Measurements from ENCODE around the gene SCRN1. TPM values are rescaled to one million over a fixed set of nuclear protein-coding genes. Genes with fewer than 3 reads are reported as not detected.

SCRN1 gene
- total RNA-seq, 2 donors from 2014 or later, result 5.7 to 6.1 TPM

DNA sequence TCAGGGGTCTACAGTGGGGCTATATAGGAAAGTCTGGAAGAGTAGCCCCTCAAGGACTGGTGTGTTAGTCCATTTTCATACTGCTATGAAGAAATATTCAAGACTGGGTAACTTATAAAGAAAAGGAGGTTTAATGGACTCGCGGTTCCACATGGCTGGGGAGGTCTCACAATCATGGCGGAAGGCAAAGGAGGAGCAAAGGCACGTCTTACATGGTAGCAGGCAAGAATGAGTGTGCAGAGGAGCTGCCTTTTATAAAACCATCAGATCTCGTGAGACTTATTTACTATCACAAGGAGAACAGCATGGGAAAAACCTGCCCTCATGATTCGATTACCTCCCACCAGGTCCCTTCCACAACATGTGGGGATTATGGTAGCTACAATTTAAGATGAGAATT, 33.9 kb upstream of the SCRN1 start:
- ATAC-seq (no peak), DNase-seq (no peak)
- no peaks in the 10 kb centered on the region for H3K9me3 ChIP-seq (ENCODE audit: control insufficient read depth, low read length, poor library complexity, severe bottlenecking)
- H3K4me3 Mint-ChIP-seq, result no peak overlapping the region
- H3K36me3 Mint-ChIP-seq (ENCODE audit: low read depth), result no peaks in the 10 kb centered on the region
- H3K27ac Mint-ChIP-seq, result no peak overlapping the region
- peaks cover 27% of the 10 kb centered on the region for H3K4me1 Mint-ChIP-seq
- H3K27me3 Mint-ChIP-seq, result no peaks in the 10 kb centered on the region

DNA sequence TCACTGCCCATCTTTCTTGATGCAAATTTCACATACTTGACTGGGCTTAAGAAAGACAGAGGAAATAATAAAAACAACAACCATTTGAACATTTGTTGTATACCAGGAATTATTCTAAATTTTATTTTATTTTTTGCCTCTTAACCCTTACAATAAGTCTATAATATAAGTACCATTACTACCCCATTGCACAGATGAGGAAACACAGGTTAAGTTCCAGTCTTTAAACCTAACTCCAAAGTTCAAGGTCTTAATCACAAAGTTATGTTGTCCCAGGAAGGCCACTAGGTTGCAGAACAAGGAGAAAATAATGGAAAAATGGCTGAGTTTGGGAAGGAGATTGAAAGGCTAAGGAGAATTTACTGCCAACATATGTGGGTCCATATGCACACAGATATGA, 33.4 kb upstream of the SCRN1 start:
- H3K4me1 Mint-ChIP-seq, result peaks cover 27% of the 10 kb centered on the region

DNA sequence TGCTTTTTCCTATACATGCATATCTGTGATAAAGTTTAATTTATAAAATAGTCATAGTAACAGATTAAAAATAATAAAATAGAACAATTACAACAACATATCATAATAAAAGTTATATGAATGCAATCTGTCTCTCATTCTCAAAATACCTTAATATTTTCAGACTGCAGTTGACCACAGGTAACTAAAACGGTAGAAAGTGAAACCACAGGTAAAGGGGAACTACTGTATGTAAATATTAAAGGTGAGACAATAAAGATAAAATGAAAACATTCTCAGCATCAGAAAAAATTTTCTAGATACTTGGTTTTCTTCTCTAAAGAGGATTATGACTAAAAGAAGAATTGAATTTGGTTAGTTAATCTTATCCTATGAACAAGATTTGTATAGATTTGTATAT, 30.9 kb upstream of the SCRN1 start:
- H3K9me3 ChIP-seq (ENCODE audit: control insufficient read depth, low read length, poor library complexity, severe bottlenecking), result no peaks in the 10 kb centered on the region
- H3K36me3 Mint-ChIP-seq (ENCODE audit: low read depth), result peaks cover 2% of the 10 kb centered on the region
- ATAC-seq (no peak), DNase-seq (no peak)
- H3K27me3 Mint-ChIP-seq, result no peaks in the 10 kb centered on the region
- peaks cover 11% of the 10 kb centered on the region for H3K4me1 Mint-ChIP-seq
- H3K4me3 Mint-ChIP-seq, result no peak overlapping the region
- no peak overlapping the region for H3K27ac Mint-ChIP-seq

More for the DNA sequence above, 33.4 kb upstream of the SCRN1 start:
- DNase-seq (no peak), ATAC-seq (no peak)
- Mint-ChIP-seq H3K4me3 (no peak overlapping the region), H3K27me3 (no peaks in the 10 kb centered on the region), H3K36me3 (ENCODE audit: low read depth) (peaks cover 2% of the 10 kb centered on the region), H3K27ac (no peak overlapping the region)
- no peaks in the 10 kb centered on the region for H3K9me3 ChIP-seq (ENCODE audit: control insufficient read depth, low read length, poor library complexity, severe bottlenecking)

- H3K27me3 Mint-ChIP-seq, result no peaks in the 10 kb centered on the region
- DNase-seq, result no peak
- H3K9me3 ChIP-seq (ENCODE audit: control insufficient read depth, low read length, poor library complexity, severe bottlenecking), result no peaks in the 10 kb centered on the region
- H3K4me1 Mint-ChIP-seq, result peaks cover 5% of the 10 kb centered on the region
- peaks cover 2% of the 10 kb centered on the region for H3K36me3 Mint-ChIP-seq (ENCODE audit: low read depth)
- no peak for ATAC-seq
- no peak overlapping the region for H3K27ac Mint-ChIP-seq
- no peak overlapping the region for H3K4me3 Mint-ChIP-seq
These were observed 30.4 kb upstream of the SCRN1 start for GRCh38 chr7:30019960-30020359.

DNA sequence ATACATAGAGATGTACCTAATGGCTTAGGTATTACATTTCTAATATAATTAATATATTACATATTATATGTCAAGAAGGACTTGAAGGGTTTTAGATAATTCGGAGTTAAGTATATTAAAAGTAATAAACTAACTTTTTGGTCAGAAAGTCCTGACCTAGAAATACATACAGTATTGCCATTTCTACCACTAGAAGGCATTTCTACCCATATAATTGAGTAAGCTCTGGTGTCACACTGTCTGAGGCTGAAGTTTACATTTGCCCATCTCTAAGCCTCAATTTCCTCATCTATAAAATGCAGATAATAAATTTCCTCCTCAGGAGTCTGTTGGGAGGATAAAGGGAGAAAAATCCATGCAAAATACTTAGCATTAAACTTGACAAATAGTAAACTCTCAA, 29.8 kb upstream of the SCRN1 start:
- Mint-ChIP-seq H3K27me3 (no peaks in the 10 kb centered on the region), H3K4me3 (no peak overlapping the region), H3K4me1 (peaks cover 5% of the 10 kb centered on the region), H3K27ac (no peak overlapping the region), H3K36me3 (ENCODE audit: low read depth) (peaks cover 5% of the 10 kb centered on the region)
- ATAC-seq (no peak), DNase-seq (no peak)
- H3K9me3 ChIP-seq (ENCODE audit: control insufficient read depth, low read length, poor library complexity, severe bottlenecking), result no peaks in the 10 kb centered on the region

- Mint-ChIP-seq H3K4me1 (peaks cover 4% of the 10 kb centered on the region), H3K4me3 (no peak overlapping the region), H3K36me3 (ENCODE audit: low read depth) (peaks cover 5% of the 10 kb centered on the region), H3K27ac (no peak overlapping the region), H3K27me3 (no peaks in the 10 kb centered on the region)
- ATAC-seq, result no peak
- no peak for DNase-seq
- H3K9me3 ChIP-seq (ENCODE audit: control insufficient read depth, low read length, poor library complexity, severe bottlenecking), result no peaks in the 10 kb centered on the region
These were observed 28.9 kb upstream of the SCRN1 start for GRCh38 chr7:30018451-30018850.

GRCh38 chr7:30012757-30013156, 23.2 kb upstream of the SCRN1 start:
- no peak for ATAC-seq
- H3K4me3 Mint-ChIP-seq, result no peak overlapping the region
- no peak for DNase-seq
- H3K27me3 Mint-ChIP-seq, result no peaks in the 10 kb centered on the region
- H3K4me1 Mint-ChIP-seq, result no peaks in the 10 kb centered on the region
- H3K9me3 ChIP-seq (ENCODE audit: control insufficient read depth, low read length, poor library complexity, severe bottlenecking), result no peaks in the 10 kb centered on the region
- H3K36me3 Mint-ChIP-seq (ENCODE audit: low read depth), result peaks cover 2% of the 10 kb centered on the region
- H3K27ac Mint-ChIP-seq, result no peak overlapping the region

DNA sequence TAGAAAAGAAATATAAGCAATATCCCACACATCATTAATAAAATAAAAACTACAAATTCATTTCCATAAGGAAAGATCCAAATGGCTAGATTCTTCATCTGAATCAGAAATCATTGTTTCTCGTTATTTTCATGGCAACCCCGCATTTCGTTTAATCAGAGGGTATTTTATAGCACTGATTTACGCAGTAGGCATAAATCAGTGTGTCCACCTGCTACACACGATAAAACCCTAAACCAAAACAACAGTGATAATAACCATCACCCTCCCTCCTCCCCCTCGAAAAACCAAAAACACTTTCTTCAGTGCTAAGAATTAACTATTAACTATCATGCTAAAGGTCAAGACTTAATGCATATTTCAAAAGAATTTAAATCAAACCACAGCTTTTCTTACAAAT, 20.4 kb upstream of the SCRN1 start:
- no peaks in the 10 kb centered on the region for H3K27me3 Mint-ChIP-seq
- H3K9me3 ChIP-seq (ENCODE audit: control insufficient read depth, low read length, poor library complexity, severe bottlenecking), result no peaks in the 10 kb centered on the region
- ATAC-seq (no peak), DNase-seq (no peak)
- no peak overlapping the region for H3K27ac Mint-ChIP-seq
- no peaks in the 10 kb centered on the region for H3K4me1 Mint-ChIP-seq
- H3K36me3 Mint-ChIP-seq (ENCODE audit: low read depth), result peaks cover 2% of the 10 kb centered on the region
- no peak overlapping the region for H3K4me3 Mint-ChIP-seq

DNA sequence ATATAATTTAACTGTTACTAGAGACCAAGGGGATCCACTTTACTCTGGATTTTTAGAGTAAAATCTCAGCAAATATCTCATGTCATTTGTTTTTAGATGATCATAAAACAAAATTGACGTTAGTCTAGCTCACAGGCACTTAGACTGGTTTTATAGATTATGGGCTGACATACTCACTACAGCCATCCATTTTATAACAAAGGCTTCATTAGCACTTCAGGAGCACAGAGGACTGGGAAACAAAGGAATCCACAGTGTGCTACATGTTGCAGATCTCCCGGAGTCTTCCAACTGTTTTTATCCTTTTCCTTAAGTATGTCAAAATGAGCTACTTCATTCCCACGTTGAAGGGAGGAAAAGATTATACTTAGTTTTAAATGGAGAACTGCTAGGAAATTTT, 15.9 kb upstream of the SCRN1 start:
- ATAC-seq (no peak), DNase-seq (no peak)
- H3K36me3 Mint-ChIP-seq (ENCODE audit: low read depth), result peaks cover under 1% of the 10 kb centered on the region
- no peaks in the 10 kb centered on the region for H3K9me3 ChIP-seq (ENCODE audit: control insufficient read depth, low read length, poor library complexity, severe bottlenecking)
- peaks cover 11% of the 10 kb centered on the region for H3K27me3 Mint-ChIP-seq
- no peak overlapping the region for H3K4me3 Mint-ChIP-seq
- H3K27ac Mint-ChIP-seq, result no peak overlapping the region
- no peaks in the 10 kb centered on the region for H3K4me1 Mint-ChIP-seq

DNA sequence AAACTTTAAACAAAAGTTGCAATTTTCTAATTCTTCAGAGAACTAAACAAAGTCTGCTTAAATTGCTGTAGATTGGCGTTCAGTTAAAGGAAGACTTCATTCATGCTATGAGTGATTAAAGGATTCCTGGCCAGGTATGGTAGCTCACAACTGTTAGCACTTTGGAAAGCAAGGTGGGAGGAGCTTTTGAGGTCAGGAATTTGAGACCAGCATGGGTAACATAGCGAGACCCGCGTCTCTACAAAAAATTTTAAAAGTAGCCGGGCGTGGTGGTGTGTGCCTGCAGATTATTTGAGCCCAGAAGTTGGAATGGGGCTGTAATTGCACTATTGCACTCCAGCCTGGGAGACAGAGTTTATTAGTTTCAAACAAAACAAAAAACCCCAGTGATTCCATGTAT, 13.5 kb upstream of the SCRN1 start:
- peaks cover 29% of the 10 kb centered on the region for H3K27me3 Mint-ChIP-seq
- no peak for ATAC-seq
- no peak for DNase-seq
- no peak overlapping the region for H3K4me3 Mint-ChIP-seq
- H3K27ac Mint-ChIP-seq, result no peak overlapping the region
- H3K4me1 Mint-ChIP-seq, result peaks cover 2% of the 10 kb centered on the region
- no peaks in the 10 kb centered on the region for H3K9me3 ChIP-seq (ENCODE audit: control insufficient read depth, low read length, poor library complexity, severe bottlenecking)
- peaks cover 4% of the 10 kb centered on the region for H3K36me3 Mint-ChIP-seq (ENCODE audit: low read depth)

GRCh38 chr7:30001998-30002397, 12.4 kb upstream of the SCRN1 start:
- DNase-seq (no peak), ATAC-seq (no peak)
- peaks cover 32% of the 10 kb centered on the region for H3K27me3 Mint-ChIP-seq
- H3K36me3 Mint-ChIP-seq (ENCODE audit: low read depth), result peaks cover 4% of the 10 kb centered on the region
- no peak overlapping the region for H3K4me3 Mint-ChIP-seq
- H3K9me3 ChIP-seq (ENCODE audit: control insufficient read depth, low read length, poor library complexity, severe bottlenecking), result peaks cover 1% of the 10 kb centered on the region
- H3K4me1 Mint-ChIP-seq, result peaks cover 2% of the 10 kb centered on the region
- H3K27ac Mint-ChIP-seq, result no peak overlapping the region

DNA sequence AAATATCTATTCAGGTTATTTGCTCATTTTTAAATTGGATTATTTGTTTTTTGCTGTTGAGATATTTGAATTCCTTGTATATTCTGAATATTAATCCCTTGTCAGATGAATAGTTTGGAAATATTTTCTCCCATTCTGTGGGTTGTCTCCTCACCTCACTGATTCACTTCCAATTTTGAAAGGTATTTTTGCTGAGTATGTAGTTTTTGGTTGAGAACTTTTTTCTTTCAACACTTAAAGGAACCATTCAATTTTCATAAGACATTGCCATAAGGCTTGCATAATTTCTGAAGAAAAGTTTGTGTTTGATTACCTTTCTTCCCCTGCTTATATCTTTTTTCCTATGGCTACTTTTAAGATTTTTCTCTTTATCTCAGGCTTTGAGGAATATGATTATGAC, 8.9 kb upstream of the SCRN1 start:
- ATAC-seq (no peak), DNase-seq (no peak)
- peaks cover 3% of the 10 kb centered on the region for H3K9me3 ChIP-seq (ENCODE audit: control insufficient read depth, low read length, poor library complexity, severe bottlenecking)
- peaks cover 2% of the 10 kb centered on the region for H3K4me1 Mint-ChIP-seq
- peaks cover 32% of the 10 kb centered on the region for H3K27me3 Mint-ChIP-seq
- peaks cover 4% of the 10 kb centered on the region for H3K36me3 Mint-ChIP-seq (ENCODE audit: low read depth)
- no peak overlapping the region for H3K27ac Mint-ChIP-seq
- no peak overlapping the region for H3K4me3 Mint-ChIP-seq

GRCh38 chr7:29996321-29996720, 6.7 kb upstream of the SCRN1 start:
- peaks cover 36% of the 10 kb centered on the region for H3K27me3 Mint-ChIP-seq
- H3K4me3 Mint-ChIP-seq, result no peak overlapping the region

DNA sequence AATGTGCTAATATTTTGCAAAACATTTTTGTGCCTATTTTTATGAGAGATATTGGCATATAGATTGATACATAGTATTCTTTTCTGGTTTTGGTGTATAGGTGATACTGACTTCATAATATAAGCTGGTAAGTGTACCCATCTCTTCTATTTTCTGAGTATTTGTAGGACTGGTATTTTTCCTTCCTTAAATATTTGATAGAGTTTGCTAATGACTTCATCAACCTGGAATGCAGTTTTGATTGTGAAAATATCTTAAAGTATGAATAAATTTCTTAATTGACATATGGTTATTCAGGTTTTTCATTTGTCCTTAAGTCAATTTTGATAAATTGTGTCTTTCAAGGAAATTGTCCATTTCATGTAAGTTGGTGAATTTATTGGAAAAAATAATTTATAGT, 6.1 kb upstream of the SCRN1 start:
- no peak for ATAC-seq
- peaks cover 39% of the 10 kb centered on the region for H3K27me3 Mint-ChIP-seq
- H3K9me3 ChIP-seq (ENCODE audit: control insufficient read depth, low read length, poor library complexity, severe bottlenecking), result peaks cover 8% of the 10 kb centered on the region

More at GRCh38 chr7:29996321-29996720, 6.7 kb upstream of the SCRN1 start:
- Mint-ChIP-seq H3K36me3 (ENCODE audit: low read depth) (peaks cover 4% of the 10 kb centered on the region), H3K27ac (no peak overlapping the region), H3K4me1 (peaks cover 2% of the 10 kb centered on the region)
- ATAC-seq, result no peak
- no peak for DNase-seq
- peaks cover 8% of the 10 kb centered on the region for H3K9me3 ChIP-seq (ENCODE audit: control insufficient read depth, low read length, poor library complexity, severe bottlenecking)

More for the DNA sequence above, 6.1 kb upstream of the SCRN1 start:
- H3K27ac Mint-ChIP-seq, result no peak overlapping the region
- H3K4me1 Mint-ChIP-seq, result peaks cover 5% of the 10 kb centered on the region
- H3K4me3 Mint-ChIP-seq, result no peak overlapping the region
- DNase-seq, result no peak
- peaks cover 4% of the 10 kb centered on the region for H3K36me3 Mint-ChIP-seq (ENCODE audit: low read depth)
